Embryonic facial prominence (tissue), 1 donor: ENCODE data around the gene CRCP.
"Not testable (repeated sequence)": the region's sequence is repeated elsewhere in the genome, so short reads cannot be mapped to it uniquely, and the experiment has no call there.

Experiments used
- DNase-seq: peaks from one replicate; pipeline ENCODE4 v3.0.0-alpha.2; 2016; ENCODE audit errors: extremely low spot score

CRCP gene

DNA sequence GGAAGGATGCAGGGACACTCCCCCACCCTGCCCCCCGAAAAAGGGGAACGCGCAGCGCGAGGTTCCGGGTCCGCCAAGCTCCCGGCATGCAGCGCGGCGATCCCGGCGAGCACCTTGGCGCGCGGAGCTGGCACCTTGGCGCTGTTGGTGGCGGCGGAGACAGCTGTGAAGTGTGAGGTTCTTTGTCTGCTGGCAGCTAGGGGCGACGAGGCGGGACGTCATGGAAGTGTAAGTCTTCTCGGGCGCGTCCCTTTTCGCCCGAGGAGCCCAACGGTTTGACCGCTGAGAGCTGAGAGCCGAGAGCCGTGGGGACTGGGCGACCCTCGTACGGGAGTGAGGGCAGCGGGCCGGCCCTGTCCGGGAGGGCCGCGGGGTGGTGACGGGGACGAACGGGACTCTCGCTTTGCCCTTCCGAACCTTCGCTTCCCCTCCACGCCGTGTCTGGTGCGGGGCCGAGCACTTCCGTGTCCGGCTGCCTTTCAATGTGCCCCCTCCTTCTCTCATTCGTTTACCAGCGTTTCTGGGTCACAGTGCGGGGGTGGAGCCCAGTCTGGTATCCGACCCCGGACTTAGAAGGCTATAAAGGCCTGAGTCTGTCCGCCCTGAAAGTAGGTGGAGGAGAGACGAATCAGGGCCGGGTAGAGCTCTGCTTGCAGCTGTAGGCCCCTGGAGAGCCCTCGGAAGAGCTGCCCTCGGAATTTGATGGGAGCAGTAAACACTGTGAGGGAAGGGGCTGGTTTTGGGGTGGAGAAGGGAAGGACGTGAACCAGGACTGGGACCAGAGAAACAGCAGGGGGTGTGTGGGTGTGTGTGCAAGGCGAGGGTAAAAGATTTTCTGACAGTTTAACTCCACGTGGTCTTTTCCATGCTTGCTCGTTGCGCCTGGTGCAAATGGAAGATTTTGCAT, at the start of gene CRCP:
CRCP (plus strand) TSS at position 105 of the 907 bp plus-strand sequence; CDS start at position 221, 116 bp downstream.
- DNase-seq: peak; percentile 59

DNA sequence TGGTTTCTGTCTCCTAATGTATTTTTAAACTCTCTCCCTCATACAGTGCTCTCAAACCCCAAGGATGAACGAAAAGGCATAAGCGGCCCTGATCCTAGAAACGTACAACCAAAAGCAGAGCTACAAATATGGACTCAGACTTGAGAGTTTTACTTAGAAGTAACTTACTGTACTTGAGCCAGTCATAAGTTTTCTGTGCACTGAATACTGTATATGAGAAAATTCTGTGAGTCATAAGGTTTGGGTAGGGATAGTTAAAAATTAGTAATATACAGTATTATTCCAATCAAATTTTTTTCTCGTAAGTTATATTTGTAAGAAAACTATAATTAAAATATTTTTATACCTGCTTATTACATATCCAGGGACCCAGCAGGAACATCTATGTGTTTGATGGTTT, 44.9 kb upstream of the CRCP start:
- DNase-seq: no peak

GRCh38 chr7:66070222-66070621, 44.4 kb upstream of the CRCP start:
- DNase-seq: no peak

DNA sequence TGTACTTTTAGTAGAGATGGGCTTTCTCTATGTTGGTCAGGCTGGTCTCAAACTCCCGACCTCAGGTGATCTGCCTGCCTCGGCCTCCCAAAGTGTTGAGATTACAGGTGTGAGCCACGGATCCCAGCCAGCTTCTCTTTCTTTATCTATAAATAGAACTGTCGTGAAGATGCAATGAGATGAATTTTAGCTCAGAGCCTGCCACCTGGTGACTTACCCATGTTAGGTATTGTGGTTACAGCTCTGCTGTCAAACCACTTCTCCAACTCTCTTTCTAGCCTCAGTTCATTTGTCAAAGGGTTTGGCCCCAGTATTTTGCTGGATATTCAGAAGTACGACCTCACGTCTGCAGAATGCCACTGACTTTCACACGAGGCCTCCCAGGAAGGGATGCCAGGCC, 42.4 kb upstream of the CRCP start:
- DNase-seq: not testable (repeated sequence)

DNA sequence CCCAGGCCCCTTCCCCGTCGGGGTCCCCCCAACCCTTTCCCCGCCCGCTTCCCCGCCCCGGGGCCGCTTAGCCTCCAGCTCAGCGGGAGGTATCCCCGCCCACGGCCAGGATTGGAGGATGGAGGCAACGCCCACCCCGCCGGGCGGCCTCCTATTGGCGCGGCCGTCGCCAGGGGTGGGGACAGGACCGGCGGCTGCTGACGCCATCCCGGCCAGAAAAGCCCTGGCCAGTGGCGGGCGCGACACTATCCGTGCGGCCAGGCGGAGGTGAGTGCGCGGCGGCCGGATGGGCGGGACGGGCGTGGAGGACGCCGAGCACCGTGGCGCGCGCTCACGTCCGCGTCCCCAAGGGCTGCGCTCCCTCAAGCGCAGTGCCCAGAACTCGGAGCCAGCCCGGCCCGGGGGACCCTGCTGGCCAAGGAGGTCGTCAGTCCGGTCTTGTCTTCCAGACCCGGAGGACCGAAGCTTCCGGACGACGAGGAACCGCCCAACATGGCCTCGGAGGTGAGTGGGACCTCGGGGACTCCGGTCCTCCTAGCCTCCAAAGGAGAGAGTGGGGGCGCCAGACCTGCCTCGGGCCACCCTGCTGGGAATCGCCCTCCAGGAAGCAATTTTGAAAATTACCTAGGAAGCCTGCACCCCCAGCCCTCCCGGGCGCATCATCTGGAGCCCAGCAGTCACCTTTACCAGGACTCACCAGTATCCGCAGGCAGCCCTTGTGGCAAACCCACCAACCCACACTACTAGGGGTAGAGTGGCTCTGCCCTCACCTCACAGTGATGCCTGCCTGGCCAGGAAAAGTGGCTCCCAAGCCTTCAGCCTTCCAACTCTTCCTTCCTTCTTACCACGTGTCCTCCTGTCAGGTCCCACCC, 38.8 kb upstream of the CRCP start, which contains the start of gene ASL:
ASL (plus strand) TSS at position 230 of the 872 bp plus-strand sequence; CDS start at position 493, 263 bp downstream.
- DNase-seq: peak; percentile 61

- DNase-seq: no peak
Observed at GRCh38 chr7:66076462-66077329, 38.0 kb upstream of the CRCP start.

GRCh38 chr7:66078067-66078466, 36.6 kb upstream of the CRCP start:
- no peak for DNase-seq

DNA sequence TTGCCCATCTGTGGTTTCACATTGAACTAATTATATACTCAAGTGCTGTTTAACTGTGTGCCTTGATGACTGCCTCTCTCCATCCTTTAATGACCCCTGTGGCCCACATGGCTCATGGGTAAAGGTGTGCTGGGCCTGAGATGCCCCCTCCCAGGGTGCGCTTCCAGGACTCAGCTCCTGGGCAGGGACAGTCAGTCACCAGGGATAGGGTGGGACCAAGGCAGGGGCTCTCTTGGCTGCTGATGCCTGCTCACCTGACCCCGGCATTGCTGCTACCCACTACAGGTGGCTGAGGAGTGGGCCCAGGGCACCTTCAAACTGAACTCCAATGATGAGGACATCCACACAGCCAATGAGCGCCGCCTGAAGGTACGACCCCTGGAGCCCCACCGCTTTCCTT, 32.6 kb upstream of the CRCP start:
- DNase-seq: no peak

GRCh38 chr7:66082886-66083415, 31.7 kb upstream of the CRCP start:
- DNase-seq: no peak

DNA sequence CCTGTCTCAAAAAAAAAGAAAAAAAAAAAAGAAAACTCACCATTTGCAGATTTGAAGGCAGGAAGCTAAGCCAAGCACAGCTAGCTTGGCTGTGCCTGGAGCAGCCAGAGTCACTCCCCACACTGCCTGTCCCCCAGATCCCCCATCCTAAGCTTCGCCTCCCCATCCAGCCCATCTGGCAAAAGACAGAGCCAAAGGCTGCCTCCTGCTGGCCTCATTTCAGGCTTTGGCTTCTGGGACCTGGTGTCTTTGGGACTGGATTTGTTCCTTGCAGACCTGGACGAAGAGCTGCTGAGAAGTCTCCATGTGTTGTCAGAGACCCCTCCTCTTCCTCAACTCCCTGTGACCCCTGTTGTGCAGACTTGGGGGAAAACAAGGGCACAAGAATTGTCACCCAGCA, 31.0 kb upstream of the CRCP start:
- no peak for DNase-seq

GRCh38 chr7:66088861-66089838, 25.5 kb upstream of the CRCP start:
- no peak for DNase-seq

GRCh38 chr7:66092654-66093053, 22.0 kb upstream of the CRCP start:
- DNase-seq: no peak

- DNase-seq: no peak
Observed at GRCh38 chr7:66095010-66095409, 19.6 kb upstream of the CRCP start.

GRCh38 chr7:66099232-66099550, 15.5 kb upstream of the CRCP start:
- DNase-seq: no peak

DNA sequence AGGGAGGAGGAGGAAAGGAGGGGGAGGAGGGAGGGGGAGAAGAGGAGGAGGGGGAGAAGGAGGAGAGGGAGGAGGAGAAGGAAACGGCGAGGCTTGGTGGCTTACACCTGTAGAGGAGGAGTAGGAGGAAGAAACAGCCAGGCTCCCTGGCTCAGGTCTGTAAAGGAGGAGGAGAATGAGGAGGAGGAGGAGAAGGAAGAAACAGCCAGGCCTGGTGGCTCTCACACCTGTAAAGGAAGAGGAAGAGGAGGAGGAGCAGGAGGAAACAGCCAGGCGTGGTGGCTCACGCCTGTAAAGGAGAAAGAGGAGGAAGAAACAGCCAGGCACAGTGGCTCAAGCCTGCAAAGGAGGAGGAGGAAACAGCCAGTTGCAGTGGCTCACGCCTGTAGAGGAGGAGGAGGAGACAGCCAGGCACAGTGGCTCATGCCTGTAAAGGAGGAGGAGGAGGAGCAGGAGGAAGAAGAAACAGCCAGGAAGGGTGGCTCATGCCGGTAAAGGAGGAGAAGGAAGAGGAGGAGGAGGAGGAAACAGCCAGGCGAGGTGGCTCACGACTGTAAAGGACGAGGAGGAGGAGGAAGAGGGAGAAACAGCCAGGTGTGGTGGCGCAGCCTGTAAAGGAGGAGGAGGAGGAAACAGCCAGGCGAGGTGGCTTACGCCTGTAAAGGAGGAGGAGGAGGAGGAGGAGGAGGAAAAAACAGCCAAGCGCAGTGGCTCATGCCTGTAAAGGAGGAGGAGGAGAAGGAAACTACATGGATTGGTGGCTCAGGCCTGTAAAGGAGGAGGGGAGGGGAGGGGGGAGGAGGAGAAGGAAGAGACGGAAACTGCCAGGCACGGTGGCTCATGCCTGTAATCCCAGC, 14.9 kb upstream of the CRCP start:
- DNase-seq: peak; percentile 51

DNA sequence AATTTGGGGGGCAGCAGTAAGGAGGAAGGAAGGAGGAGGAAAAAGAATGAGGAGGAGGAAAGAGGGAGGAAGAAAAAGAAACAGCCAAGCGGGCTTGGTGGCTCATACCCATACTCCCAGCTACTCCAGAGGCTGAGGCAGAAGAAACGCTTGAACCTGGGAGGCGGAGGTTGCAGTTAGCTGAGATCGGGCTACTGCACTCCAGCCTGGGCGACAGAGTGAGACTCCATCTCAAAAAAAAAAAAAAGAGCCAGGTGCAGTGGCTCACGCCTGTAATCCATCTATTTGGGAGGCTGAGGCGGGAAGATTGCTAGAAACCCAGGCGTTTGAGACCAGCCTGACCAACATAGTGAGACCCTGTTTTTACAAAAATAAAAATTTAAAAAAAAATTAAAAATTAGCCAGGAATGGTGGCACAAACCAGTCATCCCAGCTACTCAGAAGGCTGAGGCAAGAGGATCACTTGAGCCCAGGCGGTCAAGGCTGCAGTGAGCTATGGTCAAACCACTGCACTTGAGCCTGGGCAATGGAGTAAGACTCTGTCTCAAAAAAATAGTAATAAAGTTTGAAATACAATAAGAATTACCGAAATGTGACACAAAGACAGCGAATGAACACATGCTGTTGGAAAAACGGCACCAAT, 14.1 kb upstream of the CRCP start:
- no peak for DNase-seq

DNA sequence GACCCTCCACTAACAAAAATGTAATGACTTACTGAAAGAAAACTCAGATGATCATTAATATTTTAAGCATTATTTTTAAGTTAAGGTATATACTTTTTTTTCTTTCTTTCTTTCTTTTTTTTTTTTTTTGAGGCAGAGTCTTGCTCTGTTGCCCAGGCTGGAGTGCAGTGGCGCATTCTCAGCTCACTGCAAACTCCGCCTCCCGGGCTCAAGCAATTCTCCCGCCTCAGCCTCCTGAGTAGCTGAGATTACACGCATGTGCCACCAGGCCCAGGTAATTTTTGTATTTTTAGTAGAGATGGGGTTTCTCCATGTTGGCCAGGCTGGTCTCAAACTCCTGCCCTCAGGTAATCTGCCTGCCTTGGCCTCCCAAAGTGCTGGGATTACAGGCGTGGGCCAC, 12.5 kb upstream of the CRCP start:
- DNase-seq: not testable (repeated sequence)

- not testable (repeated sequence) for DNase-seq
Observed at GRCh38 chr7:66103994-66104393, 10.7 kb upstream of the CRCP start.

DNA sequence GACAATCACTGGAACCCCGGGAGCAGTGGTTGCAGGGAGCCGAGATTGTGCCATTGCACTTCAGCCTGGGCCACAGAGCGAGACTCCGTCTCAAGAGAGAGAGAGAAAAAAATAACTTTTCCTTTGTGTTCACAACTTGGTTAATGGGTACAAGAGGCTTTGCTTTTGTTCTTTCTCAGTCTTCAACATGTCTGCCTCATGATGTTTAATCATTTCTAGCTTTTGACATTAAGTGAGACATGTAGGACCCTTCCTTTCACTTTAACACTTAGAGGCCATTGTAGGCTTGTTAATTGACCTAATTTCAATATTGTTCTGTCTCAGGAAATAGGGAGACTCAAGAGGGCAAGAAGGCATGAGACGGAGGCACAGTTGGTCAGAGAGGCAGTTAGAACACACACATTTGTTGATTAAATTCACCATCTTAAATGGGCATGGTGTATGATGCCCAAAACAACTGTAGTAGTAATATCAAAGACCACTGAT, 9.3 kb upstream of the CRCP start:
- no peak for DNase-seq
